Stimulated activated CD4-positive, alpha-beta T cell treated with anti-CD3 and anti-CD28 coated beads, TNF-alpha, amount 100 ng/mL, for 4 hours (primary cell): Measurements from ENCODE around the gene OLIG1.

ENCODE experiments used
- DNase-seq, 3 experiments: peaks; one replicate each; pipeline ENCODE4 v3.0.0-alpha.2; 2020; ENCODE audit warnings: low read depth in 3 of 3

OLIG1 gene

GRCh38 chr21:33069994-33070743, at the start of gene OLIG1:
TSS of gene OLIG1 (plus strand) at chr21:33070141. CDS start at chr21:33070247, 106 bp downstream.
- DNase-seq = peak in 1 of 3 experiments; percentile 13

DNA sequence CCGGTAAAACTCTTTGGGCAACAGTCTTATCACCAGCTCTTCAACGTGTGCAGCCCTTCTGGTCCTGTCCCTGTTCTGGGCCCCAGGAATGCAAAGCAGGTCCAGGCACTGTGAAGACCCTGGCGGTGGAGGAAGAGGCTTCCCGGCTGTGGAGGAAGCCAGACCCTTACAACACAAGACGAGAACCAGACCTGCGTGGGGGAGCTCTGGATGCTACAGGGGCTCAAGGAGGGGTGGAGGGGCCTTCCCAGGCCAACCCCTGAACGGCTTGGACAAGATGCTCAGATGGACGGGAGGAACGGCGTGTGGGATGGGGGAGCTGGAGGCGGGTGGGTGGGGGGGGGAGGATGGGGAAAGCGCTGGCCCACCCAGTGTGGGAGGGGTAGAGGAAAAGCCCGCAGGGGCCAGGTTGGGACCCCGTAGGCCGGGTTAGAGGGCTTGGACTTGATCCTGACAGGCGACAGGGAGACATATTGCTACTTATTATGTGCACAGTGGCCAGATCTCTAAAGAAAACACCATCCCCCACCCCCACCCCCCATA, 49.3 kb upstream of the OLIG1 start:
- DNase-seq = no peak

DNA sequence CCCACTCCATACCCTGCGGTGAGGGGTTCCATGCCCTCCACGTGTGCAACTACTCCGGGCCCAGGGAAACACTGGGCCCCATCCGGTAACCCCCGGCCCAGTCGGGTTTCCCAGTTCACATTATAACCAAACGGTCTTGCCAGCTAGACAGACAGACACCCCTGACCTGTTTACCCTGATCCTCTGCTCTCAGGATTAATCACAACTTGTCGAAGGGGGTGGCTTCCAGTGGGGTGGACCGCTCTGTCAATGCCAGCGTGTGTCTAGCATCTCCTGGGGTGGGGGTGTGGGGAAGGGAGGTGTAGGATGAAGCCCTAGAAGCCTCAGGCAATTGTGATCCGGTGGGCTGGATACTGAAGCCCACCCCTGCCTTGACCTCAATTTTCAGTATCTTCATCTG, 48.8 kb upstream of the OLIG1 start:
- DNase-seq = no peak

DNA sequence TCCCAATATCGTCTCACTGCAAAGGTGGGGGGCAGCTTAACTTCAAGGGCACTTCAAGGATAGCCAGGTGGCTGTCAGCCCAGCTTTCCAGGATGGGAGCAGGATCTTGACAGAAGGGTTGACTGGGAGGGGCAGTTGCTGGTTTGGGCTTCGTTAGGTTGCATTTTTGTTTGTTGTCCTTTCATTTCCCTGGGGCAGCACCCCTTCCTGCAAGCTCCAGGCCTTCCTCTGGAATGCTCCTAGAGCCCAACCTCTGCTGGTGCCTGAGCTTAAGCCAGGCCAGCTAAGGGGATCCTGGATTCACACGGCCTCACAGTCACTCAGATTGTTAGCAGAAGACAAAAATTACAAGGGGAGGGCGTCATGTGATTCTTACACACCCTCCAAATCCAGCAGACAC, 48.3 kb upstream of the OLIG1 start:
- no peak for DNase-seq

DNA sequence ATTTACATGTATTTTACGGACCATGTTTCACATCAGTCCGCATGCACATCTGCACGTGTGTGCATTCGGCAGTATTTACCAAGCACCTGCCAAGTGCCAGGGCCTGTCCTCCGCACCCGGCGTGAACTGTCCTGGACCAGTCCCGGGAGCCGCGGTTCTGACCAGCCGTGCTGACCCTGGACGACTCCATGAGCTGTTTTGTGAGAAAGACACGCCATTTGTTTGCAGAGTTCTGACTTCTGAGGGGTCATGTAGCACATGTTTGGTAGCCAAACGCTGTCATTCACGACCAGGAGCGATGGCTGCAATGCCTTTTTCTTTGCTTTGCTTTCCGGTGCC, 47.5 kb upstream of the OLIG1 start:
- DNase-seq = no peak

- no peak for DNase-seq
Measured at GRCh38 chr21:33022828-33023573, 46.9 kb upstream of the OLIG1 start.

DNA sequence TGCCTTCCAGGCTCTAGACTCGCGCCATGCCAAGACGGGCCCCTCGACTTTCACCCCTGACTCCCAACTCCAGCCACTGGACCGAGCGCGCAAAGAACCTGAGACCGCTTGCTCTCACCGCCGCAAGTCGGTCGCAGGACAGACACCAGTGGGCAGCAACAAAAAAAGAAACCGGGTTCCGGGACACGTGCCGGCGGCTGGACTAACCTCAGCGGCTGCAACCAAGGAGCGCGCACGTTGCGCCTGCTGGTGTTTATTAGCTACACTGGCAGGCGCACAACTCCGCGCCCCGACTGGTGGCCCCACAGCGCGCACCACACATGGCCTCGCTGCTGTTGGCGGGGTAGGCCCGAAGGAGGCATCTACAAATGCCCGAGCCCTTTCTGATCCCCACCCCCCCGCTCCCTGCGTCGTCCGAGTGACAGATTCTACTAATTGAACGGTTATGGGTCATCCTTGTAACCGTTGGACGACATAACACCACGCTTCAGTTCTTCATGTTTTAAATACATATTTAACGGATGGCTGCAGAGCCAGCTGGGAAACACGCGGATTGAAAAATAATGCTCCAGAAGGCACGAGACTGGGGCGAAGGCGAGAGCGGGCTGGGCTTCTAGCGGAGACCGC, 46.3 kb upstream of the OLIG1 start:
- no peak for DNase-seq

- DNase-seq = no peak
Measured at GRCh38 chr21:33024201-33025103, 45.5 kb upstream of the OLIG1 start.

GRCh38 chr21:33025106-33025488, 44.8 kb upstream of the OLIG1 start:
- DNase-seq = no peak

- DNase-seq = no peak
Measured at GRCh38 chr21:33025489-33026442, 44.2 kb upstream of the OLIG1 start, which contains the start of gene OLIG2. TSS of gene OLIG2 (plus strand) at chr21:33025935. CDS start at chr21:33026863, 928 bp downstream.

DNA sequence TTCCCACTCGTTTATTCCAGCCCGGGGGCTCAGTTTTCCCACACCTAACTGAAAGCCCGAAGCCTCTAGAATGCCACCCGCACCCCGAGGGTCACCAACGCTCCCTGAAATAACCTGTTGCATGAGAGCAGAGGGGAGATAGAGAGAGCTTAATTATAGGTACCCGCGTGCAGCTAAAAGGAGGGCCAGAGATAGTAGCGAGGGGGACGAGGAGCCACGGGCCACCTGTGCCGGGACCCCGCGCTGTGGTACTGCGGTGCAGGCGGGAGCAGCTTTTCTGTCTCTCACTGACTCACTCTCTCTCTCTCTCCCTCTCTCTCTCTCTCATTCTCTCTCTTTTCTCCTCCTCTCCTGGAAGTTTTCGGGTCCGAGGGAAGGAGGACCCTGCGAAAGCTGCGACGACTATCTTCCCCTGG, 43.5 kb upstream of the OLIG1 start:
- DNase-seq = no peak

DNA sequence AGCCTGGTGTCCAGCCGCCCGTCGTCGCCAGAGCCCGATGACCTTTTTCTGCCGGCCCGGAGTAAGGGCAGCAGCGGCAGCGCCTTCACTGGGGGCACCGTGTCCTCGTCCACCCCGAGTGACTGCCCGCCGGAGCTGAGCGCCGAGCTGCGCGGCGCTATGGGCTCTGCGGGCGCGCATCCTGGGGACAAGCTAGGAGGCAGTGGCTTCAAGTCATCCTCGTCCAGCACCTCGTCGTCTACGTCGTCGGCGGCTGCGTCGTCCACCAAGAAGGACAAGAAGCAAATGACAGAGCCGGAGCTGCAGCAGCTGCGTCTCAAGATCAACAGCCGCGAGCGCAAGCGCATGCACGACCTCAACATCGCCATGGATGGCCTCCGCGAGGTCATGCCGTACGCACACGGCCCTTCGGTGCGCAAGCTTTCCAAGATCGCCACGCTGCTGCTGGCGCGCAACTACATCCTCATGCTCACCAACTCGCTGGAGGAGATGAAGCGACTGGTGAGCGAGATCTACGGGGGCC, 43.0 kb upstream of the OLIG1 start:
- DNase-seq = no peak

GRCh38 chr21:33027401-33028286, 42.3 kb upstream of the OLIG1 start:
- DNase-seq = no peak

DNA sequence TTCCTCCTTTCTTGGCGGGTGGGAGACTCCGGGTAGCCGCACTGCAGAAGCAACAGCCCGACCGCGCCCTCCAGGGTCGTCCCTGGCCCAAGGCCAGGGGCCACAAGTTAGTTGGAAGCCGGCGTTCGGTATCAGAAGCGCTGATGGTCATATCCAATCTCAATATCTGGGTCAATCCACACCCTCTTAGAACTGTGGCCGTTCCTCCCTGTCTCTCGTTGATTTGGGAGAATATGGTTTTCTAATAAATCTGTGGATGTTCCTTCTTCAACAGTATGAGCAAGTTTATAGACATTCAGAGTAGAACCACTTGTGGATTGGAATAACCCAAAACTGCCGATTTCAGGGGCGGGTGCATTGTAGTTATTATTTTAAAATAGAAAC, 41.7 kb upstream of the OLIG1 start:
- no peak for DNase-seq

DNA sequence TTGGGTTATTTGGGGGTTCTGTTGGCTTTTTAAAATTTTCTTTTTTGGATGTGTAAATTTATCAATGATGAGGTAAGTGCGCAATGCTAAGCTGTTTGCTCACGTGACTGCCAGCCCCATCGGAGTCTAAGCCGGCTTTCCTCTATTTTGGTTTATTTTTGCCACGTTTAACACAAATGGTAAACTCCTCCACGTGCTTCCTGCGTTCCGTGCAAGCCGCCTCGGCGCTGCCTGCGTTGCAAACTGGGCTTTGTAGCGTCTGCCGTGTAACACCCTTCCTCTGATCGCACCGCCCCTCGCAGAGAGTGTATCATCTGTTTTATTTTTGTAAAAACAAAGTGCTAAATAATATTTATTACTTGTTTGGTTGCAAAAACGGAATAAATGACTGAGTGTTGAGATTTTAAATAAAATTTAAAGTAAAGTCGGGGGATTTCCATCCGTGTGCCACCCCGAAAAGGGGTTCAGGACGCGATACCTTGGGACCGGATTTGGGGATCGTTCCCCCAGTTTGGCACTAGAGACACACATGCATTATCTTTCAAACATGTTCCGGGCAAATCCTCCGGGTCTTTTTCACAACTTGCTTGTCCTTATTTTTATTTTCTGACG, 41.1 kb upstream of the OLIG1 start:
- peak in 2 of 3 experiments; percentile 11 to 18 for DNase-seq

- no peak for DNase-seq
Measured at GRCh38 chr21:33029385-33029921, 40.5 kb upstream of the OLIG1 start.

GRCh38 chr21:33029975-33030461, 39.9 kb upstream of the OLIG1 start:
- DNase-seq = no peak

GRCh38 chr21:33030633-33031032, 39.3 kb upstream of the OLIG1 start:
- DNase-seq = no peak
